Measurements from ENCODE around the gene CDKN3. TPM values are rescaled to one million over a fixed set of nuclear protein-coding genes. Genes with fewer than 3 reads are reported as not detected.
"Not testable (repeated sequence)": the region's sequence is repeated elsewhere in the genome, so short reads cannot be mapped to it uniquely, and the experiment has no call there.

Gene CDKN3
- total RNA-seq, 4 donors from 2014 or later, result 3.0 to 4.0 TPM; not detected in 2

DNA sequence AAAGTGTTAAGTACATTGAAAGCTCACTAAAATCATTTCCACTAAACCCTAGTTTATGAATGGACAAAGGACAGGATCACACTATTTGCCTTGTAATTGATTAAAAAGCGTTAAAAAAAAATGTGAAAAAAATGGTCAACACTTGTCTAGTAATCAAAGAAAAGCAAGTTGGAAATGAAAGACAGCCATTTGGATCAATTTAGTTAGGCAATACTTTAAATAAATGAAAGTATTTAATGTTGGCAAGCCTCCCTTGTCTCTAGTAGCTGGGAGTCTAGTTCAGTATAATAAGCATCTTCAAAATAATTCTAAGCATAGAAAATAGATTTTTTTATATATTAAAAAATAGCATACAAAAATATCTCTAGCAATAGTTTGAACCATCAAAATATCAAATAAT, 58.6 kb downstream of the CDKN3 start:
- TF ChIP-seq POLR2A (IDR thresholded peaks at IDR 0.05), result no peak
- no peak for TF ChIP-seq EP300 (IDR thresholded peaks at IDR 0.05; ENCODE audit: low read depth)
- TF ChIP-seq, protein P1, sequence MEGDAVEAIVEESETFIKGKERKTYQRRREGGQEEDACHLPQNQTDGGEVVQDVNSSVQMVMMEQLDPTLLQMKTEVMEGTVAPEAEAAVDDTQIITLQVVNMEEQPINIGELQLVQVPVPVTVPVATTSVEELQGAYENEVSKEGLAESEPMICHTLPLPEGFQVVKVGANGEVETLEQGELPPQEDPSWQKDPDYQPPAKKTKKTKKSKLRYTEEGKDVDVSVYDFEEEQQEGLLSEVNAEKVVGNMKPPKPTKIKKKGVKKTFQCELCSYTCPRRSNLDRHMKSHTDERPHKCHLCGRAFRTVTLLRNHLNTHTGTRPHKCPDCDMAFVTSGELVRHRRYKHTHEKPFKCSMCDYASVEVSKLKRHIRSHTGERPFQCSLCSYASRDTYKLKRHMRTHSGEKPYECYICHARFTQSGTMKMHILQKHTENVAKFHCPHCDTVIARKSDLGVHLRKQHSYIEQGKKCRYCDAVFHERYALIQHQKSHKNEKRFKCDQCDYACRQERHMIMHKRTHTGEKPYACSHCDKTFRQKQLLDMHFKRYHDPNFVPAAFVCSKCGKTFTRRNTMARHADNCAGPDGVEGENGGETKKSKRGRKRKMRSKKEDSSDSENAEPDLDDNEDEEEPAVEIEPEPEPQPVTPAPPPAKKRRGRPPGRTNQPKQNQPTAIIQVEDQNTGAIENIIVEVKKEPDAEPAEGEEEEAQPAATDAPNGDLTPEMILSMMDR (IDR thresholded peaks at IDR 0.05), result no peak
- no peak for TF ChIP-seq POLR2AphosphoS5 (IDR thresholded peaks at IDR 0.05)

DNA sequence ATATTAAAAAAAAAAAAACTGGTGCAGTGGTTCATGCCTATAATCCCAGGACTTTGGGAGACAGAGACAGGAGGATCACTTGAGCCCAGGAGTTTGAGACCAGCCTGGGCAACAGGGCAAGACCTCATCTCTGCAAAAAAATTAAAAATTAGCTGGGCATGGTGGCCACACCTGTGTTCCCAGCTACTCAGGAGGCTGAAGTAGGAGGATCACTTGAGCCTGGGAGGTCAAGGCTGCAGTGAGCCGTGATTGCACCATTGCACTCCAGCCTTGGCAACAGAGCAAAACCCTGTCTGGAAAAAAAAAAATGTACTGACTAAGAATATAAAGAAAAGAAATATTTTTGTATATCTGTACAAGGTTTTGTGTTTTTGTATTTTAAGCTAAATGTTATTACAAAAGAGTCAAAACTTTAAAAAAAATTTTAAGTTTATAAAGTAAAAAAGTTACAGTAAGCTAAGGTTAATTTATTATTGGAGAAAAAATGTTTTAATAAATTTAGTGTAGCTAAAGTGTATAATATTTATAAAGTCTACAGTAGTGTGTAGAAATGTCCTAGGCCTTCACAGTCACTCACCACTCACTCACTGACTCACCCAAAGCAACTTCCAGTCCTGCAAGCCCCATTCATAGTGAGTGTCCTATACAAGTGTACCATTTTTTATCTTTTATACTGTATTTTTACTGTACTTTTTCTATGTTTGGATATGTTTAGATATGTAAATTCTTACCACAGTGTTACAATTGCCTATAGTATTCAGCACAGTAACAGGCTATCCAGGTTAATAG, 60.2 kb downstream of the CDKN3 start:
- H3K4me1 ChIP-seq; H3K27me3 ChIP-seq; intact Hi-C loops (cut with DNase I; ENCODE audit: low total_unique reads); H3K36me3 ChIP-seq; DNase-seq; H3K4me3 ChIP-seq; H3K27ac ChIP-seq; in situ Hi-C loops (cut with MboI; ENCODE audit: low pct_ligation_motif_present in 1 of 4, low pct_unique_long_range_greater_than_20kb in 1 of 4, low sequenced_read_pairs in 3 of 4); H3K9me3 ChIP-seq: not testable (repeated sequence)
- 92 to 100% methylated on average over 1 of the region's 1 CpG for WGBS, 2 donors (ENCODE audit: low coverage in 1 of 2)

More for the DNA sequence above, 58.6 kb downstream of the CDKN3 start:
- in situ Hi-C loops (cut with MboI; ENCODE audit: low pct_ligation_motif_present in 1 of 4, low pct_unique_long_range_greater_than_20kb in 1 of 4, low sequenced_read_pairs in 3 of 4) (no loop called here), intact Hi-C loops (cut with DNase I; ENCODE audit: low total_unique reads) (no loop called here)
- Histone ChIP-seq H3K4me3 (no peak overlapping the region), H3K27ac (no peak overlapping the region), H3K4me1 (no peaks in the 10 kb centered on the region), H3K27me3 (no peaks in the 10 kb centered on the region), H3K36me3 (no peaks in the 10 kb centered on the region), H3K9me3 (no peaks in the 10 kb centered on the region)
- no peak for DNase-seq
- 70 to 82% methylated on average over 1 of the region's 1 CpG for WGBS, 2 donors (ENCODE audit: low coverage in 1 of 2)

- WGBS, 2 donors (ENCODE audit: low coverage in 1 of 2), result 65 to 73% methylated on average over 3 of the region's 3 CpGs
- H3K27me3 ChIP-seq, result no peaks in the 10 kb centered on the region
- no peaks in the 10 kb centered on the region for H3K4me1 ChIP-seq
- H3K4me3 ChIP-seq, result no peak overlapping the region
- H3K9me3 ChIP-seq, result no peaks in the 10 kb centered on the region
- DNase-seq, result no peak
- no peak for TF ChIP-seq POLR2AphosphoS5 (IDR thresholded peaks at IDR 0.05)
- TF ChIP-seq, protein P1 (IDR thresholded peaks at IDR 0.05), result no peak
- TF ChIP-seq POLR2A (IDR thresholded peaks at IDR 0.05), result no peak
- TF ChIP-seq EP300 (IDR thresholded peaks at IDR 0.05; ENCODE audit: low read depth), result no peak
- no peak overlapping the region for H3K27ac ChIP-seq
- no peaks in the 10 kb centered on the region for H3K36me3 ChIP-seq
- intact Hi-C loops (cut with DNase I; ENCODE audit: low total_unique reads) (no loop called here), in situ Hi-C loops (cut with MboI; ENCODE audit: low pct_ligation_motif_present in 1 of 4, low pct_unique_long_range_greater_than_20kb in 1 of 4, low sequenced_read_pairs in 3 of 4) (no loop called here)
Observed at GRCh38 chr14:54457609-54457996, 60.8 kb downstream of the CDKN3 start.

DNA sequence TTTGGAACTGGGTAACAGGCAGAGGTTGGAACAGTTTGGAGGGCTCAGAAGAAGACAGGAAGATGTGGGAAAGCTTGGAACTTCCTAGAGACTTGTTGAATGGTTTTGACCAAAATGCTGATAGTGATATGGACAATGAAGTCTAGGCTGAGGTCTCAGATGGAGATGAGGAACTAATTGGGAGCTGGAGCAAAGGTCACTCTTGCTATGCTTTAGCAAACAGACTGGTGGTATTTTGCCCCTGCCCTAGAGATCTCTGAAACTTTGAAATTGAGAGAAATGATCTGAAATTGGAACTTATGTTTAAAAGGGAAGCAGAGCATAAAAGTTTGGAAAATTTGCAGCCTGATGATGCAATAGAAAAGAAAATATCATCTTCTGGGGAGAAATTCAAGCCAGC, 61.7 kb downstream of the CDKN3 start:
- H3K4me3 ChIP-seq; intact Hi-C loops (cut with DNase I; ENCODE audit: low total_unique reads); in situ Hi-C loops (cut with MboI; ENCODE audit: low pct_ligation_motif_present in 1 of 4, low pct_unique_long_range_greater_than_20kb in 1 of 4, low sequenced_read_pairs in 3 of 4): not testable (repeated sequence)

DNA sequence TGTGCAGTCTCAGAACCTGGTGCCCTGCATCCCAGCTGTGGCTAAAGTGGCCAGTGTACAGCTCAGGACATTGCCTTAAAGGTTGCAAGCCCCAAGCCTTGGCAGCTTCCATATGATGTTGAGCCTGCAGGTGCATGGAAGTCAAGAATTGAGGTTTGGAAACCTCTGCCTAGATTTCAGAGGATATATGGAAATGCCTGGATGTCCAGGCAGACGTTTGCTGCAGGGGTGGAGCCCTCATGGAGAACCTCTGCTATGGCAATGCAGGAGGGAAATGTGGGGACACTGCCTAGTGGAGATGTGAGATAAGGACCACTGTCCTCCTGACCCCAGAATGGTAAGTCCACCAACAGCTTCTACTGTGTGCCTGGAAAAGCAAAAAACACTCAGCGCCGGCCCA, 62.3 kb downstream of the CDKN3 start:
- Histone ChIP-seq H3K4me3 (no peak overlapping the region), H3K27ac (no peak overlapping the region), H3K4me1 (no peaks in the 10 kb centered on the region), H3K27me3 (no peaks in the 10 kb centered on the region), H3K9me3 (no peaks in the 10 kb centered on the region), H3K36me3 (no peaks in the 10 kb centered on the region)
- 84 to 86% methylated on average over 3 of the region's 3 CpGs for WGBS, 2 donors (ENCODE audit: low coverage in 1 of 2)
- TF ChIP-seq POLR2AphosphoS5 (IDR thresholded peaks at IDR 0.05), result no peak
- no peak for TF ChIP-seq POLR2A (IDR thresholded peaks at IDR 0.05)
- TF ChIP-seq EP300 (IDR thresholded peaks at IDR 0.05; ENCODE audit: low read depth), result no peak
- TF ChIP-seq, protein P1 (IDR thresholded peaks at IDR 0.05), result no peak
- in situ Hi-C loops (cut with MboI; ENCODE audit: low pct_ligation_motif_present in 1 of 4, low pct_unique_long_range_greater_than_20kb in 1 of 4, low sequenced_read_pairs in 3 of 4) (no loop called here), intact Hi-C loops (cut with DNase I; ENCODE audit: low total_unique reads) (no loop called here)
- no peak for DNase-seq

More for the DNA sequence above, 61.7 kb downstream of the CDKN3 start:
- DNase-seq, H3K27me3 ChIP-seq, H3K36me3 ChIP-seq, H3K4me1 ChIP-seq, H3K9me3 ChIP-seq, H3K27ac ChIP-seq: not testable (repeated sequence)

Measured in transverse colon (tissue), 4 donors.